Upper lobe of right lung (tissue), 1 donor: ENCODE results near the gene ZNF284. TPM values are rescaled to one million over a fixed set of nuclear protein-coding genes. Genes with fewer than 3 reads are reported as not detected.

Experiments used
- ATAC-seq: fragments of 200-7000 bp; cut with Tn5 transposase; one replicate; pipeline ENCODE4 v1.9.1; 2020; ENCODE audit warnings: mild to moderate bottlenecking, moderate library complexity
- DNase-seq: peaks from one replicate; pipeline ENCODE4 v3.0.0-alpha.2; 2020
- H3K27ac ChIP-seq: fragments of 200-600 bp; one replicate; pipeline ENCODE4 v1.8.0; 2022
- H3K27me3 ChIP-seq: fragments of 200-600 bp; one replicate; pipeline ENCODE4 v1.8.0; 2022; ENCODE audit warnings: mild to moderate bottlenecking
- H3K36me3 ChIP-seq: fragments of 200-600 bp; one replicate; pipeline ENCODE4 v1.8.0; 2022
- H3K4me1 ChIP-seq: fragments of 200-600 bp; one replicate; pipeline ENCODE4 v1.8.0; 2022
- H3K4me3 ChIP-seq: fragments of 200-600 bp; one replicate; pipeline ENCODE4 v1.8.0; 2022; ENCODE audit warnings: mild to moderate bottlenecking
- H3K9me3 ChIP-seq: fragments of 200-600 bp; one replicate; pipeline ENCODE4 v1.8.0; 2022
- CTCF ChIP-seq: fragments of 200-600 bp; IDR thresholded peaks from one replicate; pipeline ENCODE4 v1.8.0; 2022; ENCODE audit warnings: antibody characterized with exemption
- intact Hi-C: fragments of 100-400 bp; cut with DNase I; formaldehyde crosslinking; loops from one replicate; pipeline ENCODE4 v1.11.0; 2022
- long read RNA-seq: library from polyadenylated mRNA; unstranded; transcript quantifications from one replicate; pipeline ENCODE4 v2.0.0, GENCODE V29; 2021
- total RNA-seq: library from RNA; stranded (reverse); fragmentation: NEBNext Ultra II Directional; extraction: Animal tissue kit (Norgen Biotek cat#: 25700); gene quantifications from one replicate; pipeline ENCODE4 v1.2.1, GENCODE V29; 2021
- donor health status: DM: no; HTN: yes; CAD: no; lungs with severe emphysema.

The ZNF284 gene
- 2.9 TPM for total RNA-seq
- long read RNA-seq, full-length matches to known transcripts = 2 of 3 reads
- long read RNA-seq, partial matches to known transcripts = 0 of 3 reads
- long read RNA-seq, other reads (novel, unspliced or antisense) = 1 of 3 reads

- ATAC-seq = peak; percentile 100
- H3K4me3 ChIP-seq = peak within 1 kb of the TSS; percentile 76
- peak; percentile 89 for DNase-seq
- no peak for TF ChIP-seq CTCF
- H3K27ac ChIP-seq = peak within 1 kb of the TSS; percentile 31
- H3K36me3 ChIP-seq = no peaks in the 10 kb centered on the region
- no peaks in the 10 kb centered on the region for H3K27me3 ChIP-seq
- H3K4me1 ChIP-seq = no peaks in the 10 kb centered on the region
- H3K9me3 ChIP-seq = peaks cover 18% of the 10 kb centered on the region
- intact Hi-C loops = no loop called here
Observed at GRCh38 chr19:44071824-44072542, at the start of gene ZNF284. TSS of gene ZNF284 (plus strand) at chr19:44072159. CDS start at chr19:44076390, 4,231 bp downstream.

DNA sequence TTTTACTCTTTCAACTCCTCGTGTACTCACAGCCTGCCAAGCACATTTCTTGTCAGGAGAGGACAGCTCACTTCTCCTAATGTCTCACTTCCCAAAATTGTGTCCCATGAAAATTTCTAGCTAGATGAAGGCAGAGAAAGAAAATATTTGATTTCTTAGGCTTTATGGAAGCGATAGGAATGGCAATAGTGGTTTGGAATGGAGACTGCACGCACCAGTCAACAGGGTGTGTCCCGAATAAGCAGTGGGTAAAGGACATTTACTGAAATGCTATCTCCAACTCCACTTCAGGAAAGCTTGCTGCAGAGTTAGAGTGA, 47.1 kb upstream of the ZNF284 start:
- Histone ChIP-seq H3K27ac (peak overlapping the region; percentile 62), H3K4me1 (peaks cover 5% of the 10 kb centered on the region), H3K9me3 (peaks cover 5% of the 10 kb centered on the region), H3K4me3 (peak overlapping the region; percentile 79), H3K36me3 (peaks cover 22% of the 10 kb centered on the region), H3K27me3 (no peaks in the 10 kb centered on the region)
- ATAC-seq (no peak), DNase-seq (no peak)
- intact Hi-C loops = no loop called here
- no peak for TF ChIP-seq CTCF

GRCh38 chr19:44025217-44025936, 46.6 kb upstream of the ZNF284 start, which contains the start of gene ZNF222:
TSS of gene ZNF222 (plus strand) at chr19:44025379. CDS start at chr19:44025437, 58 bp downstream.
- peak within 1 kb of the TSS; percentile 62 for H3K27ac ChIP-seq
- intact Hi-C loops = no loop called here

GRCh38 chr19:44026622-44027021, 45.3 kb upstream of the ZNF284 start:
- TF ChIP-seq CTCF = no peak
- ATAC-seq = no peak
- H3K4me3 ChIP-seq = no peak overlapping the region
- peaks cover 40% of the 10 kb centered on the region for H3K36me3 ChIP-seq
- DNase-seq = no peak
- H3K27ac ChIP-seq = no peak overlapping the region
- H3K4me1 ChIP-seq = peaks cover 5% of the 10 kb centered on the region
- H3K27me3 ChIP-seq = no peaks in the 10 kb centered on the region
- intact Hi-C loops = no loop called here
- peaks cover 23% of the 10 kb centered on the region for H3K9me3 ChIP-seq

More at GRCh38 chr19:44025217-44025936, 46.6 kb upstream of the ZNF284 start, which contains the start of gene ZNF222:
- H3K9me3 ChIP-seq = peaks cover 10% of the 10 kb centered on the region
- peaks cover 5% of the 10 kb centered on the region for H3K4me1 ChIP-seq
- ATAC-seq = peak; percentile 99
- peak; percentile 86 for DNase-seq
- peak within 1 kb of the TSS; percentile 79 for H3K4me3 ChIP-seq
- TF ChIP-seq CTCF = no peak
- H3K27me3 ChIP-seq = no peaks in the 10 kb centered on the region
- peaks cover 27% of the 10 kb centered on the region for H3K36me3 ChIP-seq

DNA sequence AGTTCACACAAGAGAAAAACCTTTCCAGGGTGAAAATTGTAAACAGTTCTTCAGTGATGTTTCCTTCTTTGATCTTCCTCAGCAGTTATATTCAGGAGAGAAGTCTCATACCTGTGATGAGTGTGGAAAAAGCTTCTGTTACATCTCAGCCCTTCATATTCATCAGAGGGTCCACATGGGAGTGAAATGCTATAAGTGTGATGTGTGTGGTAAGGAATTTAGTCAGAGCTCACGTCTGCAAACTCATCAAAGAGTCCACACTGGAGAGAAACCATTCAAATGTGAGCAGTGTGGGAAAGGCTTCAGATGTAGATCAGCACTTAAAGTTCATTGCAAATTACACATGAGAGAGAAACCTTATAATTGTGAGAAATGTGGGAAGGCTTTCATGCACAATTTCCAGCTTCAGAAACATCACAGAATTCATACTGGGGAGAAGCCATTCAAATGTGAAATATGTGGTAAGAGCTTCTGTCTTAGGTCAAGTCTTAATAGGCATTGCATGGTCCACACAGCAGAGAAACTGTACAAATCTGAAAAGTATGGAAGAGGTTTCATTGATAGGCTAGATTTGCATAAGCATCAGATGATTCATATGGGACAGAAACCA, 39.9 kb upstream of the ZNF284 start:
- peaks cover 57% of the 10 kb centered on the region for H3K9me3 ChIP-seq
- no peak for DNase-seq
- intact Hi-C loops = no loop called here
- no peaks in the 10 kb centered on the region for H3K27me3 ChIP-seq
- H3K4me1 ChIP-seq = no peaks in the 10 kb centered on the region
- no peak for TF ChIP-seq CTCF
- no peak for ATAC-seq
- H3K27ac ChIP-seq = no peak overlapping the region
- H3K36me3 ChIP-seq = peaks cover 44% of the 10 kb centered on the region
- H3K4me3 ChIP-seq = no peak overlapping the region
